ENCODE data around the gene LENG1. TPM values are rescaled to one million over a fixed set of nuclear protein-coding genes. Genes with fewer than 3 reads are reported as not detected.

LENG1 gene
- total RNA-seq, 1 experiment from 2014 or later: 7.6 TPM

DNA sequence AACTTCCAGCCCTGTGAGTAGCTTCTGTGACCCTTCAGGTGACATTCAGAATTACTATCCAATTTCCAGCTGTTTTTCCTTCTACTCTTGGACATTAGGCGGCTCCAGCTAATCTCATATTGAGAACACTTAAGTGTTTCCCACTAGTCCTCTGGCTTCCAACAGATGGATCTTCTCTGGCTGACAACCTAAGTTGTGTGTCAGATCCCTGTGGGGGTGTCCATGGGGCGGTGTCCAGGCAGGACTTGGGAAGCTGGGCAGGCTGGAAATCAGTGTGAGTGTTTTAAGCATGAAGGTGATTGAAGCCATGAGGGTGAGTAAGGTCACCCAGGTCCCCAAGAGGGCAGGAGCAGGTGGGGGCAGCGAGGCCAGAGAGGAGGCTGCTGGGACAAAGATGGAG lies 11.8 kb downstream of the LENG1 start:
- RAD21 ChIA-PET (ENCODE audit: low non-redundant PET in 1 of 2, low total read pairs in 2 of 2, uncharacterized antibody in 2 of 2, unreplicated experiment in 2 of 2): no interaction called here

More for the DNA sequence above, 11.8 kb downstream of the LENG1 start:
- H3K27me3 ChIP-seq (ENCODE audit: insufficient read depth, low read length): no peaks in the 10 kb centered on the region
- H3K9me2 ChIP-seq (ENCODE audit: insufficient read depth): no peaks in the 10 kb centered on the region
- H3K79me2 ChIP-seq (ENCODE audit: insufficient read depth, low read length): peaks cover 14% of the 10 kb centered on the region; the same call in 1 of the 2 replicates
- no peak overlapping the region for H3K4me2 ChIP-seq (ENCODE audit: low read length)
- H3K4me1 ChIP-seq (ENCODE audit: control insufficient read depth in 1 of 2, insufficient read depth in 2 of 2, low read length in 2 of 2): no peaks in the 10 kb centered on the region
- DNase-seq (ENCODE audit: low read depth, low spot score) (no peak), ATAC-seq (no peak)
- H4K20me1 ChIP-seq (ENCODE audit: insufficient read depth): no peaks in the 10 kb centered on the region
- ChIA-PET CTCF (no interaction called here), POLR2A (interaction anchor here (0.8 kb wide), 1 partner anchor 11 kb away, joined by 3 read pairs; no protein-coding TSS in a partner anchor)
- no TSS peak for BruUV-seq (replicated peaks)
- H2AFZ ChIP-seq (ENCODE audit: low read depth, low read length, poor library complexity, severe bottlenecking): no peak overlapping the region
- TF ChIP-seq ELF1 (IDR thresholded peaks at IDR 0.05; ENCODE audit: borderline replicate concordance, low read depth) (no peak), ZNF274 (IDR thresholded peaks at IDR 0.05; ENCODE audit: low read depth, low read length) (no peak), SRF (IDR thresholded peaks at IDR 0.05; ENCODE audit: low read depth) (no peak), CEBPB (IDR thresholded peaks at IDR 0.05; ENCODE audit: low read depth) (no peak), EZH2 (IDR thresholded peaks at IDR 0.05) (no peak), CBX3 (IDR thresholded peaks at IDR 0.05; ENCODE audit: low read depth) (no peak), SIN3A (IDR thresholded peaks at IDR 0.05; ENCODE audit: low read depth) (no peak), TCF7L2 (IDR thresholded peaks at IDR 0.05; ENCODE audit: borderline replicate concordance, extremely low read depth, insufficient read depth, insufficient read length) (no peak), ZFX (IDR thresholded peaks at IDR 0.05) (no peak), POLR2AphosphoS5 (IDR thresholded peaks at IDR 0.05; ENCODE audit: low read depth, low read length) (no peak), SP1 (IDR thresholded peaks at IDR 0.05; ENCODE audit: low read depth) (no peak), POLR2A (IDR thresholded peaks at IDR 0.05; ENCODE audit: borderline replicate concordance, extremely low read depth, insufficient read depth, insufficient read length) (no peak), EGR1 (IDR thresholded peaks at IDR 0.05; ENCODE audit: low read depth) (no peak), RAD21 (IDR thresholded peaks at IDR 0.05; ENCODE audit: low read depth) (no peak), YY1 (IDR thresholded peaks at IDR 0.05; ENCODE audit: extremely low read depth, insufficient replicate concordance, low read depth, low read length) (no peak), JUND (IDR thresholded peaks at IDR 0.05) (no peak)
- TF ChIP-seq, protein P1, sequence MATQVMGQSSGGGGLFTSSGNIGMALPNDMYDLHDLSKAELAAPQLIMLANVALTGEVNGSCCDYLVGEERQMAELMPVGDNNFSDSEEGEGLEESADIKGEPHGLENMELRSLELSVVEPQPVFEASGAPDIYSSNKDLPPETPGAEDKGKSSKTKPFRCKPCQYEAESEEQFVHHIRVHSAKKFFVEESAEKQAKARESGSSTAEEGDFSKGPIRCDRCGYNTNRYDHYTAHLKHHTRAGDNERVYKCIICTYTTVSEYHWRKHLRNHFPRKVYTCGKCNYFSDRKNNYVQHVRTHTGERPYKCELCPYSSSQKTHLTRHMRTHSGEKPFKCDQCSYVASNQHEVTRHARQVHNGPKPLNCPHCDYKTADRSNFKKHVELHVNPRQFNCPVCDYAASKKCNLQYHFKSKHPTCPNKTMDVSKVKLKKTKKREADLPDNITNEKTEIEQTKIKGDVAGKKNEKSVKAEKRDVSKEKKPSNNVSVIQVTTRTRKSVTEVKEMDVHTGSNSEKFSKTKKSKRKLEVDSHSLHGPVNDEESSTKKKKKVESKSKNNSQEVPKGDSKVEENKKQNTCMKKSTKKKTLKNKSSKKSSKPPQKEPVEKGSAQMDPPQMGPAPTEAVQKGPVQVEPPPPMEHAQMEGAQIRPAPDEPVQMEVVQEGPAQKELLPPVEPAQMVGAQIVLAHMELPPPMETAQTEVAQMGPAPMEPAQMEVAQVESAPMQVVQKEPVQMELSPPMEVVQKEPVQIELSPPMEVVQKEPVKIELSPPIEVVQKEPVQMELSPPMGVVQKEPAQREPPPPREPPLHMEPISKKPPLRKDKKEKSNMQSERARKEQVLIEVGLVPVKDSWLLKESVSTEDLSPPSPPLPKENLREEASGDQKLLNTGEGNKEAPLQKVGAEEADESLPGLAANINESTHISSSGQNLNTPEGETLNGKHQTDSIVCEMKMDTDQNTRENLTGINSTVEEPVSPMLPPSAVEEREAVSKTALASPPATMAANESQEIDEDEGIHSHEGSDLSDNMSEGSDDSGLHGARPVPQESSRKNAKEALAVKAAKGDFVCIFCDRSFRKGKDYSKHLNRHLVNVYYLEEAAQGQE (IDR thresholded peaks at IDR 0.05; ENCODE audit: low read depth): no peak
- TF ChIP-seq, protein P2, sequence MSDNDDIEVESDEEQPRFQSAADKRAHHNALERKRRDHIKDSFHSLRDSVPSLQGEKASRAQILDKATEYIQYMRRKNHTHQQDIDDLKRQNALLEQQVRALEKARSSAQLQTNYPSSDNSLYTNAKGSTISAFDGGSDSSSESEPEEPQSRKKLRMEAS (IDR thresholded peaks at IDR 0.05): no peak
- TF ChIP-seq, protein P3, sequence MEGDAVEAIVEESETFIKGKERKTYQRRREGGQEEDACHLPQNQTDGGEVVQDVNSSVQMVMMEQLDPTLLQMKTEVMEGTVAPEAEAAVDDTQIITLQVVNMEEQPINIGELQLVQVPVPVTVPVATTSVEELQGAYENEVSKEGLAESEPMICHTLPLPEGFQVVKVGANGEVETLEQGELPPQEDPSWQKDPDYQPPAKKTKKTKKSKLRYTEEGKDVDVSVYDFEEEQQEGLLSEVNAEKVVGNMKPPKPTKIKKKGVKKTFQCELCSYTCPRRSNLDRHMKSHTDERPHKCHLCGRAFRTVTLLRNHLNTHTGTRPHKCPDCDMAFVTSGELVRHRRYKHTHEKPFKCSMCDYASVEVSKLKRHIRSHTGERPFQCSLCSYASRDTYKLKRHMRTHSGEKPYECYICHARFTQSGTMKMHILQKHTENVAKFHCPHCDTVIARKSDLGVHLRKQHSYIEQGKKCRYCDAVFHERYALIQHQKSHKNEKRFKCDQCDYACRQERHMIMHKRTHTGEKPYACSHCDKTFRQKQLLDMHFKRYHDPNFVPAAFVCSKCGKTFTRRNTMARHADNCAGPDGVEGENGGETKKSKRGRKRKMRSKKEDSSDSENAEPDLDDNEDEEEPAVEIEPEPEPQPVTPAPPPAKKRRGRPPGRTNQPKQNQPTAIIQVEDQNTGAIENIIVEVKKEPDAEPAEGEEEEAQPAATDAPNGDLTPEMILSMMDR (IDR thresholded peaks at IDR 0.05 in 2 of 3, conservative IDR thresholded peaks at IDR 0.05 in 1 of 3; ENCODE audit: borderline replicate concordance in 1 of 3, insufficient read depth in 1 of 3, low read depth in 2 of 3, low read length in 2 of 3): no peak
- TF ChIP-seq, protein P4, sequence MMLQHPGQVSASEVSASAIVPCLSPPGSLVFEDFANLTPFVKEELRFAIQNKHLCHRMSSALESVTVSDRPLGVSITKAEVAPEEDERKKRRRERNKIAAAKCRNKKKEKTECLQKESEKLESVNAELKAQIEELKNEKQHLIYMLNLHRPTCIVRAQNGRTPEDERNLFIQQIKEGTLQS (IDR thresholded peaks at IDR 0.05): no peak
- H3K27ac ChIP-seq (ENCODE audit: low read depth, low read length): no peak overlapping the region
- H3K9ac ChIP-seq (ENCODE audit: low read length): no peak overlapping the region
- intact Hi-C loops (cut with micrococcal nuclease): no loop called here
- no peaks in the 10 kb centered on the region for H3K9me3 ChIP-seq (ENCODE audit: control insufficient read depth in 1 of 2, insufficient read depth in 1 of 2, low read depth in 1 of 2, low read length in 2 of 2)
- H3K4me3 ChIP-seq (replicated peaks in 1 of 2; ENCODE audit: low read depth in 1 of 2, low read length in 2 of 2): no peak overlapping the region
- H3K36me3 ChIP-seq (ENCODE audit: control insufficient read depth in 1 of 2, insufficient read depth in 2 of 2, low read length in 2 of 2): peaks cover 53 to 77% of the 10 kb centered on the region in 2 experiments; a peak in 3 of 4 replicates

Data from HCT116 (cell line).